HepG2 (cell line): ENCODE results near the gene ARHGAP23. TPM values are rescaled to one million over a fixed set of nuclear protein-coding genes. Genes with fewer than 3 reads are reported as not detected.

Experiments used
- AHDC1 ChIP-seq: sonication (generic); formaldehyde crosslinking; IDR thresholded peaks from 2 replicates; pipeline ENCODE4 v1.5.1; 2020; ENCODE audit warnings: mild to moderate bottlenecking, missing genetic modification reagents, borderline replicate concordance
- KMT2B ChIP-seq: IDR thresholded peaks from 2 replicates; pipeline ENCODE4 v1.6.1; 2016; ENCODE audit warnings: missing genetic modification reagents, missing compliant biosample characterization
- PAXIP1 ChIP-seq: sonication (generic); formaldehyde crosslinking; conservative IDR thresholded peaks from 2 replicates; pipeline ENCODE4 v1.4.0; 2020; ENCODE audit warnings: mild to moderate bottlenecking, missing genetic modification reagents, moderate library complexity
- SKI ChIP-seq: fragments of 450-650 bp; IDR thresholded peaks from one replicate; pipeline ENCODE4 v1.6.1; 2018; ENCODE audit warnings: mild to moderate bottlenecking; ENCODE audit not compliant: partially characterized antibody
- TOPORS ChIP-seq: sonication (generic); formaldehyde crosslinking; IDR thresholded peaks from 2 replicates; pipeline ENCODE4 v1.8.0; 2023; ENCODE audit warnings: mild to moderate bottlenecking, missing genetic modification reagents
- ZMAT3 ChIP-seq: sonication (generic); formaldehyde crosslinking; conservative IDR thresholded peaks from 2 replicates; pipeline ENCODE4 v1.7.0; 2021; ENCODE audit warnings: missing genetic modification reagents
- ZNF317 ChIP-seq: sonication (generic); formaldehyde crosslinking; IDR thresholded peaks from 2 replicates; pipeline ENCODE4 v1.5.0; 2020; ENCODE audit warnings: mild to moderate bottlenecking, missing genetic modification reagents
- polyA plus RNA-seq, 8 experiments: library from polyadenylated mRNA; depleted of rRNA in 3 of 8; stranded (reverse) in 7 of 8; unstranded in 1 of 8; fragments of >200 nt; fragmentation: Illumina TruSeq in 4 of 8; extraction: Trizol in 4 of 8; gene quantifications; 2 replicates each; pipeline versions ENCODE4 v1.2.1 to v1.2.3, GENCODE V29; 2011 to 2016; ENCODE audit warnings: low read depth in 4 of 8, missing spikeins in 1 of 8, mixed read lengths in 1 of 8; ENCODE audit not compliant: insufficient read depth in 1 of 8
- total RNA-seq, 5 experiments: library from RNA; depleted of rRNA; stranded (reverse); fragments of >200 nt; fragmentation: Illumina TruSeq; extraction: Trizol; gene quantifications; 2 replicates each; pipeline ENCODE4 v1.2.3, GENCODE V29; 2016; ENCODE audit warnings: low read depth in 1 of 5
- TF ChIP-seq, protein P1 (sequence below), 2 experiments: sonication (generic) in 1 of 2; formaldehyde crosslinking in 1 of 2; IDR thresholded peaks; 2 replicates each; pipeline versions ENCODE4 v1.4.0 to v1.6.1; 2018 to 2020; ENCODE audit warnings: missing genetic modification reagents in 2 of 2, borderline replicate concordance in 1 of 2, low read depth in 1 of 2, mild to moderate bottlenecking in 1 of 2, missing biosample characterization in 1 of 2
- TF ChIP-seq, protein P2 (sequence below): sonication (generic); formaldehyde crosslinking; IDR thresholded peaks from 2 replicates; pipeline ENCODE4 v1.5.0; 2020; ENCODE audit warnings: mild to moderate bottlenecking, missing genetic modification reagents
- TF ChIP-seq, protein P3 (sequence below): sonication (generic); formaldehyde crosslinking; IDR thresholded peaks from 2 replicates; pipeline ENCODE4 v1.4.0; 2020; ENCODE audit warnings: missing genetic modification reagents, mild to moderate bottlenecking, borderline replicate concordance

The ARHGAP23 gene
- total and polyA plus RNA-seq, 2 of the 13 experiments (the other 11 are each of a cell fraction or from before 2014, with no cell fraction given) = 0.03 TPM; not detected in 1

GRCh38 chr17:38510421-38511149, 82.3 kb downstream of the ARHGAP23 start (continued):
- TF ChIP-seq, protein P1, sequence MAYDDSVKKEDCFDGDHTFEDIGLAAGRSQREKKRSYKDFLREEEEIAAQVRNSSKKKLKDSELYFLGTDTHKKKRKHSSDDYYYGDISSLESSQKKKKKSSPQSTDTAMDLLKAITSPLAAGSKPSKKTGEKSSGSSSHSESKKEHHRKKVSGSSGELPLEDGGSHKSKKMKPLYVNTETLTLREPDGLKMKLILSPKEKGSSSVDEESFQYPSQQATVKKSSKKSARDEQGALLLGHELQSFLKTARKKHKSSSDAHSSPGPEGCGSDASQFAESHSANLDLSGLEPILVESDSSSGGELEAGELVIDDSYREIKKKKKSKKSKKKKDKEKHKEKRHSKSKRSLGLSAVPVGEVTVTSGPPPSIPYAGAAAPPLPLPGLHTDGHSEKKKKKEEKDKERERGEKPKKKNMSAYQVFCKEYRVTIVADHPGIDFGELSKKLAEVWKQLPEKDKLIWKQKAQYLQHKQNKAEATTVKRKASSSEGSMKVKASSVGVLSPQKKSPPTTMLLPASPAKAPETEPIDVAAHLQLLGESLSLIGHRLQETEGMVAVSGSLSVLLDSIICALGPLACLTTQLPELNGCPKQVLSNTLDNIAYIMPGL (CRISPR knock-in tag; IDR thresholded peaks at IDR 0.05; ENCODE audit: borderline replicate concordance in 1 of 2, low read depth in 1 of 2) = peak in 1 of 2 experiments; percentile 44; a peak in 2 of 4 replicates
- TF ChIP-seq KMT2B (CRISPR knock-in tag) = no peak
- peak; percentile 62 for TF ChIP-seq PAXIP1 (CRISPR knock-in tag)
- TF ChIP-seq AHDC1 (CRISPR knock-in tag) = no peak
- peak; percentile 27; the same call in 1 of the 2 replicates for TF ChIP-seq ZMAT3 (CRISPR knock-in tag)
- TF ChIP-seq, protein P2, sequence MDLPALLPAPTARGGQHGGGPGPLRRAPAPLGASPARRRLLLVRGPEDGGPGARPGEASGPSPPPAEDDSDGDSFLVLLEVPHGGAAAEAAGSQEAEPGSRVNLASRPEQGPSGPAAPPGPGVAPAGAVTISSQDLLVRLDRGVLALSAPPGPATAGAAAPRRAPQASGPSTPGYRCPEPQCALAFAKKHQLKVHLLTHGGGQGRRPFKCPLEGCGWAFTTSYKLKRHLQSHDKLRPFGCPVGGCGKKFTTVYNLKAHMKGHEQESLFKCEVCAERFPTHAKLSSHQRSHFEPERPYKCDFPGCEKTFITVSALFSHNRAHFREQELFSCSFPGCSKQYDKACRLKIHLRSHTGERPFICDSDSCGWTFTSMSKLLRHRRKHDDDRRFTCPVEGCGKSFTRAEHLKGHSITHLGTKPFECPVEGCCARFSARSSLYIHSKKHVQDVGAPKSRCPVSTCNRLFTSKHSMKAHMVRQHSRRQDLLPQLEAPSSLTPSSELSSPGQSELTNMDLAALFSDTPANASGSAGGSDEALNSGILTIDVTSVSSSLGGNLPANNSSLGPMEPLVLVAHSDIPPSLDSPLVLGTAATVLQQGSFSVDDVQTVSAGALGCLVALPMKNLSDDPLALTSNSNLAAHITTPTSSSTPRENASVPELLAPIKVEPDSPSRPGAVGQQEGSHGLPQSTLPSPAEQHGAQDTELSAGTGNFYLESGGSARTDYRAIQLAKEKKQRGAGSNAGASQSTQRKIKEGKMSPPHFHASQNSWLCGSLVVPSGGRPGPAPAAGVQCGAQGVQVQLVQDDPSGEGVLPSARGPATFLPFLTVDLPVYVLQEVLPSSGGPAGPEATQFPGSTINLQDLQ (CRISPR knock-in tag) = 0 out of 2 replicates have a peak, but pooled peaks have one; percentile 19
- TF ChIP-seq SKI = peak; percentile 59
- TF ChIP-seq, protein P3, sequence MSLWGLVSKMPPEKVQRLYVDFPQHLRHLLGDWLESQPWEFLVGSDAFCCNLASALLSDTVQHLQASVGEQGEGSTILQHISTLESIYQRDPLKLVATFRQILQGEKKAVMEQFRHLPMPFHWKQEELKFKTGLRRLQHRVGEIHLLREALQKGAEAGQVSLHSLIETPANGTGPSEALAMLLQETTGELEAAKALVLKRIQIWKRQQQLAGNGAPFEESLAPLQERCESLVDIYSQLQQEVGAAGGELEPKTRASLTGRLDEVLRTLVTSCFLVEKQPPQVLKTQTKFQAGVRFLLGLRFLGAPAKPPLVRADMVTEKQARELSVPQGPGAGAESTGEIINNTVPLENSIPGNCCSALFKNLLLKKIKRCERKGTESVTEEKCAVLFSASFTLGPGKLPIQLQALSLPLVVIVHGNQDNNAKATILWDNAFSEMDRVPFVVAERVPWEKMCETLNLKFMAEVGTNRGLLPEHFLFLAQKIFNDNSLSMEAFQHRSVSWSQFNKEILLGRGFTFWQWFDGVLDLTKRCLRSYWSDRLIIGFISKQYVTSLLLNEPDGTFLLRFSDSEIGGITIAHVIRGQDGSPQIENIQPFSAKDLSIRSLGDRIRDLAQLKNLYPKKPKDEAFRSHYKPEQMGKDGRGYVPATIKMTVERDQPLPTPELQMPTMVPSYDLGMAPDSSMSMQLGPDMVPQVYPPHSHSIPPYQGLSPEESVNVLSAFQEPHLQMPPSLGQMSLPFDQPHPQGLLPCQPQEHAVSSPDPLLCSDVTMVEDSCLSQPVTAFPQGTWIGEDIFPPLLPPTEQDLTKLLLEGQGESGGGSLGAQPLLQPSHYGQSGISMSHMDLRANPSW (CRISPR knock-in tag) = no peak
- no peak for TF ChIP-seq ZNF317 (CRISPR knock-in tag)
- TF ChIP-seq TOPORS (CRISPR knock-in tag) = 0 out of 2 replicates have a peak, but pooled peaks have one; percentile 13
